ENCODE data around the gene OSBPL8. TPM values are rescaled to one million over a fixed set of nuclear protein-coding genes. Genes with fewer than 3 reads are reported as not detected.

The OSBPL8 gene
- total and polyA plus RNA-seq, 9 of the 15 experiments (the other 6 are each of a cell fraction or from before 2014, with no cell fraction given), result 17.4 to 82.7 (median 42.8) TPM

DNA sequence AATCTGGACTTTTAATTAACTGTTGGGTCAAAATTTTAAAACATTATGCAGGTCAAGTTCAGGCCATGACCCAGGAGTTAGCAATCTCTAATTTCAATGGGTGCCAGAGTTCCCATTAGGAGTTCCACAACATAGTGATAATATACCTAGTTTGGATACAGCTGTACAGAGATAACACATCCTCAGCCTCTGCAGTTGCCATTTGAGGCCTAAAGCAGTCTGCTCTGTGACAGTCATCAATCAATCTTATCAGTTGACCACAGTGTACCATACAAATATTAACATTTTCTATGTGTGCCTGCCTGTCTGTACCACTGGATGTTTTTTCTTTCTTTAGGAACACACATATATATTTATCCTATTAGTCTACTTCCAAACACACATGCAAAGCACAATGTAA, 157.3 kb downstream of the OSBPL8 start (continued):
- TF ChIP-seq, protein P1, sequence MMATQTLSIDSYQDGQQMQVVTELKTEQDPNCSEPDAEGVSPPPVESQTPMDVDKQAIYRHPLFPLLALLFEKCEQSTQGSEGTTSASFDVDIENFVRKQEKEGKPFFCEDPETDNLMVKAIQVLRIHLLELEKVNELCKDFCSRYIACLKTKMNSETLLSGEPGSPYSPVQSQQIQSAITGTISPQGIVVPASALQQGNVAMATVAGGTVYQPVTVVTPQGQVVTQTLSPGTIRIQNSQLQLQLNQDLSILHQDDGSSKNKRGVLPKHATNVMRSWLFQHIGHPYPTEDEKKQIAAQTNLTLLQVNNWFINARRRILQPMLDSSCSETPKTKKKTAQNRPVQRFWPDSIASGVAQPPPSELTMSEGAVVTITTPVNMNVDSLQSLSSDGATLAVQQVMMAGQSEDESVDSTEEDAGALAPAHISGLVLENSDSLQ (IDR thresholded peaks at IDR 0.05), result peak; percentile 96
- TF ChIP-seq EP300 (IDR thresholded peaks at IDR 0.05; ENCODE audit: low read length), result peak; percentile 85
- TF ChIP-seq SNRNP70 (optimal IDR thresholded peaks at IDR 0.05; ENCODE audit: low read depth, low read length), result no peak
- no peak for TF ChIP-seq MCM2 (IDR thresholded peaks at IDR 0.05; ENCODE audit: low read depth)
- no peak for TF ChIP-seq ZBTB7A (IDR thresholded peaks at IDR 0.05; ENCODE audit: borderline replicate concordance, control insufficient read depth, low read depth, low read length)
- no peak for TF ChIP-seq PTBP1 (IDR thresholded peaks at IDR 0.05; ENCODE audit: low read depth, low read length)
- TF ChIP-seq, protein P2, sequence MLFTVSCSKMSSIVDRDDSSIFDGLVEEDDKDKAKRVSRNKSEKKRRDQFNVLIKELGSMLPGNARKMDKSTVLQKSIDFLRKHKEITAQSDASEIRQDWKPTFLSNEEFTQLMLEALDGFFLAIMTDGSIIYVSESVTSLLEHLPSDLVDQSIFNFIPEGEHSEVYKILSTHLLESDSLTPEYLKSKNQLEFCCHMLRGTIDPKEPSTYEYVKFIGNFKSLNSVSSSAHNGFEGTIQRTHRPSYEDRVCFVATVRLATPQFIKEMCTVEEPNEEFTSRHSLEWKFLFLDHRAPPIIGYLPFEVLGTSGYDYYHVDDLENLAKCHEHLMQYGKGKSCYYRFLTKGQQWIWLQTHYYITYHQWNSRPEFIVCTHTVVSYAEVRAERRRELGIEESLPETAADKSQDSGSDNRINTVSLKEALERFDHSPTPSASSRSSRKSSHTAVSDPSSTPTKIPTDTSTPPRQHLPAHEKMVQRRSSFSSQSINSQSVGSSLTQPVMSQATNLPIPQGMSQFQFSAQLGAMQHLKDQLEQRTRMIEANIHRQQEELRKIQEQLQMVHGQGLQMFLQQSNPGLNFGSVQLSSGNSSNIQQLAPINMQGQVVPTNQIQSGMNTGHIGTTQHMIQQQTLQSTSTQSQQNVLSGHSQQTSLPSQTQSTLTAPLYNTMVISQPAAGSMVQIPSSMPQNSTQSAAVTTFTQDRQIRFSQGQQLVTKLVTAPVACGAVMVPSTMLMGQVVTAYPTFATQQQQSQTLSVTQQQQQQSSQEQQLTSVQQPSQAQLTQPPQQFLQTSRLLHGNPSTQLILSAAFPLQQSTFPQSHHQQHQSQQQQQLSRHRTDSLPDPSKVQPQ (CRISPR knock-in tag; IDR thresholded peaks at IDR 0.05; ENCODE audit: borderline replicate concordance), result no peak
- TF ChIP-seq, protein P3, sequence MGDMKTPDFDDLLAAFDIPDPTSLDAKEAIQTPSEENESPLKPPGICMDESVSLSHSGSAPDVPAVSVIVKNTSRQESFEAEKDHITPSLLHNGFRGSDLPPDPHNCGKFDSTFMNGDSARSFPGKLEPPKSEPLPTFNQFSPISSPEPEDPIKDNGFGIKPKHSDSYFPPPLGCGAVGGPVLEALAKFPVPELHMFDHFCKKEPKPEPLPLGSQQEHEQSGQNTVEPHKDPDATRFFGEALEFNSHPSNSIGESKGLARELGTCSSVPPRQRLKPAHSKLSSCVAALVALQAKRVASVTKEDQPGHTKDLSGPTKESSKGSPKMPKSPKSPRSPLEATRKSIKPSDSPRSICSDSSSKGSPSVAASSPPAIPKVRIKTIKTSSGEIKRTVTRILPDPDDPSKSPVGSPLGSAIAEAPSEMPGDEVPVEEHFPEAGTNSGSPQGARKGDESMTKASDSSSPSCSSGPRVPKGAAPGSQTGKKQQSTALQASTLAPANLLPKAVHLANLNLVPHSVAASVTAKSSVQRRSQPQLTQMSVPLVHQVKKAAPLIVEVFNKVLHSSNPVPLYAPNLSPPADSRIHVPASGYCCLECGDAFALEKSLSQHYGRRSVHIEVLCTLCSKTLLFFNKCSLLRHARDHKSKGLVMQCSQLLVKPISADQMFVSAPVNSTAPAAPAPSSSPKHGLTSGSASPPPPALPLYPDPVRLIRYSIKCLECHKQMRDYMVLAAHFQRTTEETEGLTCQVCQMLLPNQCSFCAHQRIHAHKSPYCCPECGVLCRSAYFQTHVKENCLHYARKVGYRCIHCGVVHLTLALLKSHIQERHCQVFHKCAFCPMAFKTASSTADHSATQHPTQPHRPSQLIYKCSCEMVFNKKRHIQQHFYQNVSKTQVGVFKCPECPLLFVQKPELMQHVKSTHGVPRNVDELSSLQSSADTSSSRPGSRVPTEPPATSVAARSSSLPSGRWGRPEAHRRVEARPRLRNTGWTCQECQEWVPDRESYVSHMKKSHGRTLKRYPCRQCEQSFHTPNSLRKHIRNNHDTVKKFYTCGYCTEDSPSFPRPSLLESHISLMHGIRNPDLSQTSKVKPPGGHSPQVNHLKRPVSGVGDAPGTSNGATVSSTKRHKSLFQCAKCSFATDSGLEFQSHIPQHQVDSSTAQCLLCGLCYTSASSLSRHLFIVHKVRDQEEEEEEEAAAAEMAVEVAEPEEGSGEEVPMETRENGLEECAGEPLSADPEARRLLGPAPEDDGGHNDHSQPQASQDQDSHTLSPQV (IDR thresholded peaks at IDR 0.05), result 0 out of 2 replicates have a peak, but pooled peaks have one; percentile 33
- TF ChIP-seq, protein P4, sequence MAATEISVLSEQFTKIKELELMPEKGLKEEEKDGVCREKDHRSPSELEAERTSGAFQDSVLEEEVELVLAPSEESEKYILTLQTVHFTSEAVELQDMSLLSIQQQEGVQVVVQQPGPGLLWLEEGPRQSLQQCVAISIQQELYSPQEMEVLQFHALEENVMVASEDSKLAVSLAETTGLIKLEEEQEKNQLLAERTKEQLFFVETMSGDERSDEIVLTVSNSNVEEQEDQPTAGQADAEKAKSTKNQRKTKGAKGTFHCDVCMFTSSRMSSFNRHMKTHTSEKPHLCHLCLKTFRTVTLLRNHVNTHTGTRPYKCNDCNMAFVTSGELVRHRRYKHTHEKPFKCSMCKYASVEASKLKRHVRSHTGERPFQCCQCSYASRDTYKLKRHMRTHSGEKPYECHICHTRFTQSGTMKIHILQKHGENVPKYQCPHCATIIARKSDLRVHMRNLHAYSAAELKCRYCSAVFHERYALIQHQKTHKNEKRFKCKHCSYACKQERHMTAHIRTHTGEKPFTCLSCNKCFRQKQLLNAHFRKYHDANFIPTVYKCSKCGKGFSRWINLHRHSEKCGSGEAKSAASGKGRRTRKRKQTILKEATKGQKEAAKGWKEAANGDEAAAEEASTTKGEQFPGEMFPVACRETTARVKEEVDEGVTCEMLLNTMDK (IDR thresholded peaks at IDR 0.05; ENCODE audit: borderline replicate concordance, insufficient read depth, low read depth, low read length, poor library complexity, severe bottlenecking), result no peak
- no peak for TF ChIP-seq ZKSCAN8 (CRISPR knock-in tag; IDR thresholded peaks at IDR 0.05)
- peak; percentile 83; the same call in 1 of the 2 replicates for TF ChIP-seq ESRRA (IDR thresholded peaks at IDR 0.05; ENCODE audit: borderline replicate concordance, low read depth)
- peak; percentile 75 for TF ChIP-seq HMGN3 (IDR thresholded peaks at IDR 0.05; ENCODE audit: borderline replicate concordance, extremely low read depth, insufficient read length, low read depth, low read length)
- no peak for TF ChIP-seq ZNF408 (CRISPR knock-in tag; IDR thresholded peaks at IDR 0.05; ENCODE audit: low read depth)
- TF ChIP-seq, protein P5, sequence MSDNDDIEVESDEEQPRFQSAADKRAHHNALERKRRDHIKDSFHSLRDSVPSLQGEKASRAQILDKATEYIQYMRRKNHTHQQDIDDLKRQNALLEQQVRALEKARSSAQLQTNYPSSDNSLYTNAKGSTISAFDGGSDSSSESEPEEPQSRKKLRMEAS (CRISPR knock-in tag; IDR thresholded peaks at IDR 0.05), result no peak
